Measurements from ENCODE around the gene PRELP.

Gene PRELP
- 0 reads per million in 3 donors for total RNA-seq

DNA sequence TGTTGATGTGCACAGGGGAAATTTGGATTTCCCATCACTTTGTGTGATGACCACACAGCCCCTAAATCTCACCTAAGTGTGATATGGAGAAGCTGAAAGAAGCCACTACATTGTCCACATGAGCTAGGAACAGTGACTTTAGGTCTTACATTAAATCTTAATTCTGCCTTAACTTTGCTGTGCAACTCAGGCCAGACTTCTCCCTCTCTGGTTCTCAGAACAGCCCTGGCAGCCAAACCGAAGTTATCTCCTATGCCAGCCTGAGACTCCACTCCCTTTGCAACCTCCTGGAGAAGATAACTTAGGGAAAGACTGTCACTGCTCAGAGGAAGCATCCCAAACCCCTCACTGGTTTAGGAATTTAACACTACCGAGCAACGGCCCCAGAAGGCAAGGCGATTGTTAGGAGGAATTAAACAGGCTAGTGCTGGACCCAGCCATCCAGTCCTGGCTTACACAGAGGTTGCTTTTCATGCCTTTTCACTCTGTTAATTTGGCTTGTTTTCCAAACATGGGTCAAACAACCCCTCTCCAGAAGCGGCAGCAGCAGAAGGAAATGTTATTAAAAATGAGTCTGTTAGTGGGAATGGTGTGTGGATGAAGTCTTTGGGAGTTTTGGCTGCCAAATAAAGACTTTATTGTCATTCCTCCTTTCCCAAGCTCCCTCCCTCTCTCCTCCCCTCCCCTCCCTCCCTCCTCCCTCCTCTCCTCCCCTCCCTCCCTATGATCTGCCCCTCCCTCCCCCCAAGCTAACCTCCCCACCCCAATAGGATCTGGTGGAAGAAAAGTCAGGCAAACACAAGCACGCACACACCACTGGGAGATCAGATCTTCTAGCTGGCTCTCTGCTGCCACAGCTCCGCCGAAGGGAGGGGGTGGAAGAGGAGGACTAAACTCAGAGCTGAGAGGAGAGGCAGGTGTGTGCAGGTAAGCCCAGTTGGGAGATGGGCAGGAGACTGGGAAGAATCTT, at the start of gene PRELP:
TSS of gene PRELP (plus strand) at position 795 of the 970 bp plus-strand sequence. CDS start 7,379 bp downstream, outside the sequence.
- no peaks in the 10 kb centered on the region for H3K36me3 ChIP-seq (ENCODE audit: control insufficient read depth, insufficient read depth, low read length)
- H3K9me3 ChIP-seq (ENCODE audit: control insufficient read depth, low read length): no peaks in the 10 kb centered on the region
- no peaks in the 10 kb centered on the region for H3K4me1 ChIP-seq (ENCODE audit: control insufficient read depth, insufficient read depth, low read length, poor library complexity, severe bottlenecking)
- no peak within 1 kb of the TSS for H3K27ac ChIP-seq (ENCODE audit: insufficient read depth, low read length, poor library complexity, severe bottlenecking)
- H3K27me3 ChIP-seq (replicated peaks; ENCODE audit: control insufficient read depth, insufficient read depth, low read length, poor library complexity, severe bottlenecking): peaks cover 4% of the 10 kb centered on the region
- DNase-seq: no peak
- H3K4me3 ChIP-seq (ENCODE audit: insufficient read depth, low read depth, low read length, poor library complexity, severe bottlenecking): no peak within 1 kb of the TSS

DNA sequence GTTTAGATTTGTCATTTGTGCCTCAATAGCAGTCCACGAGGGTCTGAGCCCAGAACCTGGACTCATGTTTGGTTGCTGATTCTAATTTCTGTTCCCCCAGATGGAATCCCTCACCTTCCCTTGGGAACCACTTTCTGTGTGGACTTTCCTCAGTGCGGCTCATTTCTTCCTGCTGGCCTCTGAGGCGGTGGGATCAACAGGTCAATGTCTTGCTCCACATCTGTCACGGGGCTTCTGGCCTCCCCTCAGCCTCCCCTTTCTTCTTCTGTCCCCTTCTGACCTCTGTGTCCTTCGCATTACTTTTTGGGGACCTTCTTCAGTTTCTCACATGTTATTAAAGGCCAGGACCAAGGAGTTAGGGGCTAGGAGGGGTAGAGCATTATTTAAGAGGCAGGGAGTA, 49.2 kb upstream of the PRELP start:
- Histone ChIP-seq H3K36me3 (ENCODE audit: control insufficient read depth, insufficient read depth, low read length) (no peaks in the 10 kb centered on the region), H3K27ac (ENCODE audit: insufficient read depth, low read length, poor library complexity, severe bottlenecking) (no peak overlapping the region), H3K4me1 (ENCODE audit: control insufficient read depth, insufficient read depth, low read length, poor library complexity, severe bottlenecking) (no peaks in the 10 kb centered on the region), H3K27me3 (replicated peaks; ENCODE audit: control insufficient read depth, insufficient read depth, low read length, poor library complexity, severe bottlenecking) (peaks cover 7% of the 10 kb centered on the region), H3K4me3 (ENCODE audit: insufficient read depth, low read depth, low read length, poor library complexity, severe bottlenecking) (no peak overlapping the region), H3K9me3 (ENCODE audit: control insufficient read depth, low read length) (no peaks in the 10 kb centered on the region)
- DNase-seq: no peak

DNA sequence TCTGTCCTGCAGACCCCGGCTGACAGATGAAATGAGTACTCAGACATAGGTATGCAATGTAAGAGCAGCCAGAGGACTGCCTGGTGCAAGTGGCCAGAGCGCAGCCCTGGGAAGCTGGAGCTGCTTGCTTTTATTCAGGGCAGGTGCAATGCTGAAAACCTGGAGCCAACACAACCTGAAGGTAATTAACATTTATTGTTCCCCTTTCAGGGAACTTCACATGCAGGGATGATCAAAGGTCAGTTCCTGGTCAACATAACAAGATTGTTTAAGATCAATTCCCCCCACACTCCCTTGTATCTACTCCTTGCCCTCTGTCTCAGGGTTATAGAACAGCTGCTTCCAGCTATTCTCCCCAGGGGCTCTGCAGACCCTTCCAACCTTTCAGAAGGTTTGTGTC, 48.7 kb upstream of the PRELP start:
- no peaks in the 10 kb centered on the region for H3K9me3 ChIP-seq (ENCODE audit: control insufficient read depth, low read length)
- no peak overlapping the region for H3K4me3 ChIP-seq (ENCODE audit: insufficient read depth, low read depth, low read length, poor library complexity, severe bottlenecking)
- no peaks in the 10 kb centered on the region for H3K4me1 ChIP-seq (ENCODE audit: control insufficient read depth, insufficient read depth, low read length, poor library complexity, severe bottlenecking)
- H3K27ac ChIP-seq (ENCODE audit: insufficient read depth, low read length, poor library complexity, severe bottlenecking): no peak overlapping the region
- H3K36me3 ChIP-seq (ENCODE audit: control insufficient read depth, insufficient read depth, low read length): no peaks in the 10 kb centered on the region
- H3K27me3 ChIP-seq (replicated peaks; ENCODE audit: control insufficient read depth, insufficient read depth, low read length, poor library complexity, severe bottlenecking): peaks cover 7% of the 10 kb centered on the region
- DNase-seq: no peak

DNA sequence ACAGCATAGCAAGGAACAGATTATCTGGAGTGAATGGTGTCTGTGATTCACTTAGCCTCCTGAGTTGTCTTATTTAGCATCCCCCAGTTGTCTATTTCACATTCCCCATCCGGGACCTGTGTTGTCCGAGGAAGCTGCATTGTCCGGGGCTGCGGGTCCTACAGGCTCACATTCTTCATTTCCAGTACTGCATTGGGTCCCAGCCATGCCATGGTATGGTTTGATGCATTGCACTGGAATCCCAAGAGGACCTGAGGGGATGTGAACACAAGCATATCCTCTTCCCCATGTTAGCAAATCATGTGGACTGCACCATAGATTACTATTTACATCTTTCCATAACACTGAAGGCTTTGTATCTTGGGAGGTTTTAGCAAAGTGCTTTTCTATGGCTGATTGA, 48.2 kb upstream of the PRELP start:
- no peaks in the 10 kb centered on the region for H3K9me3 ChIP-seq (ENCODE audit: control insufficient read depth, low read length)
- no peak overlapping the region for H3K27ac ChIP-seq (ENCODE audit: insufficient read depth, low read length, poor library complexity, severe bottlenecking)
- DNase-seq: no peak
- no peak overlapping the region for H3K4me3 ChIP-seq (ENCODE audit: insufficient read depth, low read depth, low read length, poor library complexity, severe bottlenecking)
- H3K36me3 ChIP-seq (ENCODE audit: control insufficient read depth, insufficient read depth, low read length): no peaks in the 10 kb centered on the region
- H3K27me3 ChIP-seq (replicated peaks; ENCODE audit: control insufficient read depth, insufficient read depth, low read length, poor library complexity, severe bottlenecking): peaks cover 7% of the 10 kb centered on the region
- H3K4me1 ChIP-seq (ENCODE audit: control insufficient read depth, insufficient read depth, low read length, poor library complexity, severe bottlenecking): no peaks in the 10 kb centered on the region

DNA sequence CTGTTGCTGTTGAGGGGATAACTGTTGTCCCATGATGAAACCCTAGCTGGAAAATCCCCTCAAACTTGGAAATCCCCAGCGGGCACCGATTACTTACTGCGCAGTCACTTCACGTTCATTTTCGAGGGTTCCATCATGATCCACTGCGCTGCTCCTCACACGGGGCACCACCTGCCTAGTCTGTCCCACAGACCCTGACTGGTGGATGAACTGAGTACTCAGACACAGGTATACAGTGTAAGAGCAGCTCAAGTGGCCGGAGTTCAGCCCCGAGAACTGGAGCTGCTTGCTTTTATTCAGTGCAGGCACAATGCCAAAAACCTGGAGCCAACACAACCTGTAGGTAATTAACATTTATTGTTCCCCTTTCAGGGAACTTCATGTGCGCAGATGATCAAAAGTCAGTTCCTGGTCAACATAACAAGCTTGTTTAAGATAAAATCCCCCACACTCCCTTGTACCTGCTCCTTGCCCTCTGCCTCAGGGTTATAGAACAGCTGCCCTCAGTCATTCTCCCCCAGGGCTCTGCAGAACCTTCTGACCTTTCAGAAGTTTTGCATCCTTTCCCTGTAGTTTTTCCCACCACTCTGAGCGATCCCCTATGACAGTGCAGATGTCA, 46.5 kb upstream of the PRELP start:
- Histone ChIP-seq H3K27ac (ENCODE audit: insufficient read depth, low read length, poor library complexity, severe bottlenecking) (no peak overlapping the region), H3K9me3 (ENCODE audit: control insufficient read depth, low read length) (no peaks in the 10 kb centered on the region), H3K4me3 (ENCODE audit: insufficient read depth, low read depth, low read length, poor library complexity, severe bottlenecking) (no peak overlapping the region), H3K4me1 (ENCODE audit: control insufficient read depth, insufficient read depth, low read length, poor library complexity, severe bottlenecking) (no peaks in the 10 kb centered on the region), H3K36me3 (ENCODE audit: control insufficient read depth, insufficient read depth, low read length) (no peaks in the 10 kb centered on the region), H3K27me3 (replicated peaks; ENCODE audit: control insufficient read depth, insufficient read depth, low read length, poor library complexity, severe bottlenecking) (peaks cover 4% of the 10 kb centered on the region)
- DNase-seq: no peak

DNA sequence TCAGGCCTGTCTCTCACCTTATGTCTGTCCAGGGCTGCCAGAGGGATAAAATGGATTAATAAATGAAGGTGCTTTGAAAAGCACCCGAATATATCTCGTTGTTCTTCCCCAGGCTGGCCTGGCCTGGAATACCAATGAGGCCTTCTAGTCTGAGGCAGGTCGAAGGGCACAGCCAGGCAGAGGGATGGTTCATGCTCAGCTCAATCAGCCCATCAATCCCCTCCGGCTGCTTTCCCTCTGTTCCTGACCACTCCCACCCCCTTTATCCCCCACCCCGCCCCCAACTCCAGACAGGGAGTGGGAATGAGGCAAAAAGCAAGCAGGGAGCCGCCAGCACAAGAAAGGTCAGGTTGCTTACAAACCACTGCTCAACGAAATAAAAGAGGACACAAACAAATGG, 40.0 kb upstream of the PRELP start:
- Histone ChIP-seq H3K9me3 (ENCODE audit: control insufficient read depth, low read length) (no peaks in the 10 kb centered on the region), H3K4me1 (ENCODE audit: control insufficient read depth, insufficient read depth, low read length, poor library complexity, severe bottlenecking) (no peaks in the 10 kb centered on the region), H3K36me3 (ENCODE audit: control insufficient read depth, insufficient read depth, low read length) (no peaks in the 10 kb centered on the region), H3K27me3 (replicated peaks; ENCODE audit: control insufficient read depth, insufficient read depth, low read length, poor library complexity, severe bottlenecking) (no peaks in the 10 kb centered on the region), H3K4me3 (ENCODE audit: insufficient read depth, low read depth, low read length, poor library complexity, severe bottlenecking) (no peak overlapping the region), H3K27ac (ENCODE audit: insufficient read depth, low read length, poor library complexity, severe bottlenecking) (no peak overlapping the region)
- DNase-seq: no peak

DNA sequence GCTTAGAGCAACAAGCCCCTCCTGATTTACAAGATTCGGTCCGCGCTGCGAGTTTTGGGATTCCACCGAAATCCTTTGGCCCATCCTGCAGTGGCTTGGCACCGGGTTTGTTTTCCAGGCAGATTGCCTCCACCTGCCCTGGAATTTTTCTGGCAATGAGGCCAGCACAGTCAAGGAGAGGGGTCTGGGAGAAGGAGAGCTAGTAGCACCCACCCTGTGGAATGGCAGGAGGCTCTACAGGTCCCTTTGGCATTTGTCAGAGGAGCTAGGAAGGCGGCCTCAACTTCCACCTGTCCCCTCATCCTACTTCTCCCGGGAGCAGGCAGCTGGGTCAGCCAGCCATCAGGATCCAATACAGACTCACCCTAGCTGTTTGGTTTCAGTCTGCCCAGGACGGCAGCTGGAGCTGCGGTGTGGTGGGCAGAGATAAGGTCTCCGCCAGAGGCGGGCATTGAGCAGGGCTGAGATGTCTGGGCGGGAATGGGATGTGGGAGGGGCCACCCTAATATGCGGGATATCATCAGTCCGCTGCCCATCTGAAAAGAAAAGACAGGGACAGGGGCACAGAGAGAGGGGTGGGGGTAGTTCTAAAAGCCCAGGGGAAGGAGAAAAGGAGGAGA, 37.8 kb upstream of the PRELP start:
- Histone ChIP-seq H3K27ac (ENCODE audit: insufficient read depth, low read length, poor library complexity, severe bottlenecking) (no peak overlapping the region), H3K9me3 (ENCODE audit: control insufficient read depth, low read length) (no peaks in the 10 kb centered on the region), H3K36me3 (ENCODE audit: control insufficient read depth, insufficient read depth, low read length) (no peaks in the 10 kb centered on the region), H3K27me3 (replicated peaks; ENCODE audit: control insufficient read depth, insufficient read depth, low read length, poor library complexity, severe bottlenecking) (no peaks in the 10 kb centered on the region), H3K4me1 (ENCODE audit: control insufficient read depth, insufficient read depth, low read length, poor library complexity, severe bottlenecking) (no peaks in the 10 kb centered on the region), H3K4me3 (ENCODE audit: insufficient read depth, low read depth, low read length, poor library complexity, severe bottlenecking) (no peak overlapping the region)
- DNase-seq: no peak

DNA sequence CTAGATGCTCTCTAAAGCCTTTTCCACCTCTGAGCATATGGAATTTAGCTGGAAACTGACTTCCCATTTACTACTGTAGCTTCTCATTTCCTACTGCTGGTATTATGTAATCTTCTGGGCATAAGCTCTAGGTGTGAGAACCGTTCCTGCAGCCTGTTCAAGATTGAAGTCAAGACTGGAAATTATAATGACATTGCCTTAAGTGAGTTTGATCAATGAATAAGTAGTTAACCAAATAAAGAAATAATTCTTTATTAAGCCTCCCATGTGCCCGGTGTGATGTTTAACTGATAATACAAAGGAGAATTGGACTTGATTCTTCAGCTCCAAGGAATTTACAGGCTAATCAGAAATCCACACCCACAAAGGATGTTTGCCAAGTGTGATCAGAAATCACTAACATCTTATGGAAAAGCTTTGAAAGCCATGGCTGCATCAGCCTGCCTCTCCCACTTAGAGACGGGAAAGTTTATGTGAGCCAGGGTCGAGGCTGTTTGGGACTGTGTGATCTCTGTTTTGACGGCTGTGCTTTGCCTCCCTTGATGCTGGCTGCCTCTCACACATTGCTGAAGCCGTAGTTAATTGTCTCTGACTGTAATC, 36.4 kb upstream of the PRELP start:
- DNase-seq: no peak
- no peaks in the 10 kb centered on the region for H3K27me3 ChIP-seq (replicated peaks; ENCODE audit: control insufficient read depth, insufficient read depth, low read length, poor library complexity, severe bottlenecking)

DNA sequence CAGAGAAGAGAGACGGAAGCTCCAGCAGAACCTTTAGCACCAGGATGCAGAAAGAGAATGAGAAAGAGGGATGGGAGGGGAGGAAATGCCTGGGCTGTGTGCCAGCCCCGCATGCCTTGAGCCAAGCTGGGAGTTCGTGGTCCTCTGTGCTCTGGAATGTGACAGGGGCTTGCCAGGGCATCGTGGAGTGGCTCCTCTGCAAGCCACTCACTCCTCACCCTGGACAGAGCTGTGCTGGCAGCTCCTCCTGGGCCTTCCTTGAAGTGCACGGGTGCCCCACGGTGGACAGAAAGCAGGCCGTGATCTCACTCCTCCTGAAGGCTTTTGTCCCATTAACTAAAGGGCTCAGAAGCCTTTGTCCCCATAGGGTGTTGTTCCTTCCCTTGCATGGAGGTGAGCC, 34.8 kb upstream of the PRELP start:
- Histone ChIP-seq H3K36me3 (ENCODE audit: control insufficient read depth, insufficient read depth, low read length) (no peaks in the 10 kb centered on the region), H3K27ac (ENCODE audit: insufficient read depth, low read length, poor library complexity, severe bottlenecking) (no peak overlapping the region), H3K9me3 (ENCODE audit: control insufficient read depth, low read length) (no peaks in the 10 kb centered on the region), H3K4me3 (ENCODE audit: insufficient read depth, low read depth, low read length, poor library complexity, severe bottlenecking) (no peak overlapping the region), H3K4me1 (ENCODE audit: control insufficient read depth, insufficient read depth, low read length, poor library complexity, severe bottlenecking) (no peaks in the 10 kb centered on the region), H3K27me3 (replicated peaks; ENCODE audit: control insufficient read depth, insufficient read depth, low read length, poor library complexity, severe bottlenecking) (no peaks in the 10 kb centered on the region)
- DNase-seq: no peak

More for the DNA sequence above, 36.4 kb upstream of the PRELP start:
- no peak overlapping the region for H3K27ac ChIP-seq (ENCODE audit: insufficient read depth, low read length, poor library complexity, severe bottlenecking)
- H3K4me3 ChIP-seq (ENCODE audit: insufficient read depth, low read depth, low read length, poor library complexity, severe bottlenecking): no peak overlapping the region
- no peaks in the 10 kb centered on the region for H3K9me3 ChIP-seq (ENCODE audit: control insufficient read depth, low read length)
- H3K36me3 ChIP-seq (ENCODE audit: control insufficient read depth, insufficient read depth, low read length): no peaks in the 10 kb centered on the region
- no peaks in the 10 kb centered on the region for H3K4me1 ChIP-seq (ENCODE audit: control insufficient read depth, insufficient read depth, low read length, poor library complexity, severe bottlenecking)
